Kidney (tissue), 14 donors: ENCODE results near the gene TNFAIP2. TPM values are rescaled to one million over a fixed set of nuclear protein-coding genes. Genes with fewer than 3 reads are reported as not detected.
"Not testable (repeated sequence)": the region's sequence is repeated elsewhere in the genome, so short reads cannot be mapped to it uniquely, and the experiment has no call there.

Experiments used
- DNase-seq, 5 donors: peaks; one replicate each; pipeline ENCODE4 v3.0.0-alpha.2; 2013 to 2020
- FAIRE-seq: peaks from 2 replicates; lab custom pipeline; 2012; peaks lifted over from hg19 to GRCh38; lab: Jason Lieb, UNC
- H3K27ac ChIP-seq, 2 donors: one replicate each; pipeline ENCODE4 v1.7.0; 2013; ENCODE audit warnings: low read depth in 2 of 2, low read length in 2 of 2, inconsistent platforms in 1 of 2
- H3K27me3 ChIP-seq: one replicate; pipeline ENCODE4 v1.7.1; 2013; ENCODE audit warnings: low read length, inconsistent platforms; ENCODE audit not compliant: control insufficient read depth, insufficient read depth
- H3K36me3 ChIP-seq, 3 donors: one replicate each; pipeline versions ENCODE4 v1.7.0 to v1.7.1; 2013; ENCODE audit warnings: low read length in 3 of 3, control low read depth in 1 of 3, inconsistent platforms in 1 of 3; ENCODE audit not compliant: insufficient read depth in 3 of 3, control insufficient read depth in 2 of 3
- H3K4me1 ChIP-seq, 3 donors: one replicate each; pipeline versions ENCODE4 v1.7.0 to v1.7.1; 2013; ENCODE audit warnings: low read length in 3 of 3, inconsistent platforms in 1 of 3, low read depth in 1 of 3; ENCODE audit not compliant: control insufficient read depth in 2 of 3, insufficient read depth in 2 of 3
- H3K4me3 ChIP-seq, 3 donors: one replicate each; pipeline versions ENCODE4 v1.7.0 to v1.8.1; 2013; ENCODE audit warnings: low read length in 3 of 3, control low read depth in 1 of 3, inconsistent platforms in 1 of 3
- H3K9ac ChIP-seq, 3 donors: one replicate each; pipeline versions ENCODE4 v1.7.0 to v1.7.1; 2013; ENCODE audit warnings: low read length in 3 of 3, control low read depth in 1 of 3, inconsistent platforms in 1 of 3
- H3K9me3 ChIP-seq, 3 donors: one replicate each; pipeline versions ENCODE4 v1.7.0 to v1.7.1; 2013; ENCODE audit warnings: low read length in 3 of 3, control low read depth in 1 of 3, inconsistent platforms in 1 of 3; ENCODE audit not compliant: control insufficient read depth in 2 of 3, insufficient read depth in 1 of 3
- CTCF ChIP-seq: IDR thresholded peaks from 3 replicates; pipeline ENCODE4 v1.5.1; 2012; ENCODE audit warnings: mild to moderate bottlenecking, moderate library complexity, borderline replicate concordance; ENCODE audit not compliant: insufficient read depth; ENCODE audit errors: extremely low read depth
- intact Hi-C: fragments of 100-400 bp; cut with DNase I; formaldehyde crosslinking; loops from one replicate; pipeline ENCODE4 v1.11.1; 2022
- polyA plus RNA-seq: library from polyadenylated mRNA; stranded (reverse); fragments of 350-450 nt; fragmentation: Illumina TruSeq; extraction: RNeasy Lipid Tissue Mini Kit (QIAGEN cat#74804); gene quantifications from one replicate; pipeline ENCODE4 v1.2.3, GENCODE V29; 2014; ENCODE audit warnings: low read depth, low replicate concordance; ENCODE audit not compliant: insufficient read depth
- total RNA-seq: library from RNA; stranded (reverse); fragmentation: NEBNext Ultra II Directional; extraction: Animal tissue kit (Norgen Biotek cat#: 25700); gene quantifications from one replicate; pipeline ENCODE4 v1.2.1, GENCODE V29; 2021
- donor health status: control.
- donor health status: control.
- donor health status: control.
- donor health status: control.
- donor health status: control.
- donor health status: DM: yes; HTN: yes; CAD: no.
- donor health status: Normal renal cell carcinoma (clear cell type).

TNFAIP2 gene
- total and polyA plus RNA-seq, 2 donors from 2014 or later: 42.9 to 301 TPM

- no peak overlapping the region for H3K27ac ChIP-seq
- no peak for TF ChIP-seq CTCF
- H3K4me3 ChIP-seq: no peak overlapping the region
- intact Hi-C loops: no loop called here
- no peak overlapping the region for H3K9ac ChIP-seq
- H3K27me3 ChIP-seq: no peaks in the 10 kb centered on the region
- peaks cover 0 to 19% (median 13%) of the 10 kb centered on the region in 3 donors for H3K4me1 ChIP-seq
- DNase-seq (no peak), FAIRE-seq (no peak)
- H3K9me3 ChIP-seq: no peaks in the 10 kb centered on the region
- H3K36me3 ChIP-seq: no peaks in the 10 kb centered on the region
These were observed 9.5 kb upstream of the TNFAIP2 start for GRCh38 chr14:103113774-103114173.

GRCh38 chr14:103115086-103115679 is 8.1 kb upstream of the TNFAIP2 start:
- H3K36me3 ChIP-seq, H3K27me3 ChIP-seq, DNase-seq, intact Hi-C loops, H3K9me3 ChIP-seq, FAIRE-seq: not testable (repeated sequence)
- Histone ChIP-seq H3K4me1 (peaks cover 0 to 22% (median 13%) of the 10 kb centered on the region in 3 donors), H3K9ac (peak overlapping the region in 1 of 3 donors; percentile 34), H3K4me3 (peak overlapping the region in 1 of 3 donors; percentile 36), H3K27ac (peak overlapping the region in 1 of 2 donors; percentile 54)

GRCh38 chr14:103115845-103116572 is 7.3 kb upstream of the TNFAIP2 start:
- H3K27ac ChIP-seq: no peak overlapping the region
- H3K4me1 ChIP-seq: peaks cover 0 to 15% (median 8%) of the 10 kb centered on the region in 3 donors
- no peak for TF ChIP-seq CTCF
- no peaks in the 10 kb centered on the region for H3K36me3 ChIP-seq
- DNase-seq (no peak), FAIRE-seq (no peak)
- H3K4me3 ChIP-seq: no peak overlapping the region
- no peaks in the 10 kb centered on the region for H3K9me3 ChIP-seq
- H3K9ac ChIP-seq: no peak overlapping the region
- intact Hi-C loops: no loop called here
- H3K27me3 ChIP-seq: no peaks in the 10 kb centered on the region

- H3K9ac ChIP-seq: no peak overlapping the region
- FAIRE-seq: no peak
- H3K36me3 ChIP-seq: no peaks in the 10 kb centered on the region
- H3K4me3 ChIP-seq: no peak overlapping the region
- peaks cover 0 to 17% (median 13%) of the 10 kb centered on the region in 3 donors for H3K4me1 ChIP-seq
- intact Hi-C loops: no loop called here
- no peak overlapping the region for H3K27ac ChIP-seq
- TF ChIP-seq CTCF: no peak
- DNase-seq: peak in 2 of 5 donors; percentile 54 to 70
- H3K9me3 ChIP-seq: no peaks in the 10 kb centered on the region
- H3K27me3 ChIP-seq: no peaks in the 10 kb centered on the region
These were observed 6.6 kb upstream of the TNFAIP2 start for GRCh38 chr14:103116636-103117035.

- DNase-seq, FAIRE-seq, H3K27me3 ChIP-seq, intact Hi-C loops, H3K9me3 ChIP-seq, H3K9ac ChIP-seq, H3K36me3 ChIP-seq, H3K27ac ChIP-seq, H3K4me3 ChIP-seq: not testable (repeated sequence)
- H3K4me1 ChIP-seq: peaks cover 0 to 23% (median 19%) of the 10 kb centered on the region in 3 donors
These were observed 5.8 kb upstream of the TNFAIP2 start for GRCh38 chr14:103117499-103117898.
